MV-4-11 (cell line): Measurements from ENCODE around the gene RPL22L1.
"Not testable (repeated sequence)": the region's sequence is repeated elsewhere in the genome, so short reads cannot be mapped to it uniquely, and the experiment has no call there.

Experiments used
- DNase-seq: peaks from one replicate; lab custom pipeline; 2025; lab: John Stamatoyannopoulos, UW

The RPL22L1 gene

DNA sequence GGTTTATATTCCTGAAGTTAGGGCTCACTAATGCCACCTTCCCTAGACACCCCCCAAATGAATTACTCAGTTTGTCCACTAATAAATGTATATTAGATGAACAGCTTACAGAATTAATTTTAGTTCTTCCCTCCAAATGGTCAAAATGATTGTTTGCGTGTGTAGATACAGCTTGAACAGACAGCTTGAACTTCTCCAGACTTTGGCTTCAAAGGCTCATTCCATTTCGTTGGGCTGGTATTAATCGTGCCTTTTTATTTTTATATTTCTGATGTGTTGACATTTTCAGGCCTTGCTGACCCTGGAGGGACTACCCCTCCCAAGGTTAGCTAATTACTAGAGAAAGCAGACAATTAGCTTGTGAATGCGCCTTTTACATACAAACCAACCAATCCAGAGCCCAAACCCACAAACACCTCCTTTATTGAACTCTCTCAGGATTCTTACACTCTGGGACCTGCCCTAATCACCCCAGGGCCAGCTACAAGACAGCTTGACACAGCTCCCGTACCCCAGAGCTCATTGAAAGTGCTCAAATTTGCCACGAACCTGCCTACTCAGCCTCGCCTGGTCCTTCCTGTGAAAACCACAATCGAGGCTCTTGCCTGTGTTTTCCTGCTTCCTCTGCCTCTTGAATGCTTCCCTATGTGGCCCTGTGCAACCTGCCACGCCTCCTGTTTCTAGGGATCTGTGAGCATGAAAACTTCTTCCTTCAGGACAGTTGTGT is 40.3 kb downstream of the RPL22L1 start:
- DNase-seq = no peak

DNA sequence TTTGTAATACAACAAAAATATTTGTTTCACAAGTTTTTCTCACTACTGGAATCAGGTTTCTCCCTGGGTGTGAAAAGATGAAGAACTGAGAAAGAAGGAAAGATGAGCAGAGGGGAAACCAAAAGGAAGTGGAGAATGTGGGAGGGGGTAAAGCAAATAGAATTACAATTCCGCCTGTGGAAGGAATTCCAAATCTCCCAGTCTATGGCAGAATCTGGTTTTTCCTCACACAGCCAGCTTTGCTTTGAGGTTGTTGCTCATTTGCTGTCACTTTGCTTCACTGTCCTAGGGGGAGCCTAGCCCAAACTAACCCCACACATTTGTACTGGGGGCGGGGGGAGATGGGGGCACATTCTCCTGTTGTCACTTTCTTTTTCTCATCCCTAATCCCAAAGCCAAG is 43.9 kb downstream of the RPL22L1 start:
- no peak for DNase-seq

DNA sequence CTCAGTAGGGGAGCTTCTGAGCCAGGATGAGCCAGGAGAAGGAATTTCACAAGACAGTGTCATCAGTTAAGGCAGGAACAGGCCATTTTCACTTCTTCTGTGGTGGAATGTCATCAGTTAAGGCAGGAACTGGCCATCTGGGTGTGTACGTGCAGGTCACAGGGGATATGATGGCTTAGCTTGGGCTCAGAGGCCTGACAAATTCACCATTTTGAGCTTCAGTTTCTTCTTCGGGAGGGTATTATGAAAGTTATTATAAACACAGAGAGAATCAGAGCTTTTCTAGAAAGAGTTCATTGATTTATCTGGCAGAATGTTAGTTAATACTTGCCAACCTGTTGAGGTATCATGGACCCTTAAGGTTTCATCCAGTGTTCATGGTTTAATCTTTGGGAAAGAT is 46.4 kb downstream of the RPL22L1 start:
- not testable (repeated sequence) for DNase-seq

DNA sequence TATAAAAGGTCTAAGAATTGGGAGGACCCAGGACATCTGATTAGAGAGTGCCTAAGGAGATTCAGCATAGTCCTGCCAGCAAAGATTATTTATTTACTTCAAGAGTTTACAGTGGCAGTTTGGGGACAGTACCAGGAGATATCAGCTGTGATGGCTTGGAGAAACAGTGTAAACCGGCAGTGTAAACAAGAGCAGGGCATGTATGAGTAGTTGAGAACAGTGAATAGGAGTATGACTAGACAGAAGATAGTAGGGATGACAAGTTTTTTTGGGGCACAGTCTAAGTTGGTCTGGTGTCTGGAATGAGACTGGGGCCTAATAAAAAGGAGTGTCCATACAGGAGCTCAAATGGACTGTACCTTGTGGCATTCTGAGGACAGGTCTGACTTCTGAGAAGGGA is 51.7 kb downstream of the RPL22L1 start:
- not testable (repeated sequence) for DNase-seq

DNA sequence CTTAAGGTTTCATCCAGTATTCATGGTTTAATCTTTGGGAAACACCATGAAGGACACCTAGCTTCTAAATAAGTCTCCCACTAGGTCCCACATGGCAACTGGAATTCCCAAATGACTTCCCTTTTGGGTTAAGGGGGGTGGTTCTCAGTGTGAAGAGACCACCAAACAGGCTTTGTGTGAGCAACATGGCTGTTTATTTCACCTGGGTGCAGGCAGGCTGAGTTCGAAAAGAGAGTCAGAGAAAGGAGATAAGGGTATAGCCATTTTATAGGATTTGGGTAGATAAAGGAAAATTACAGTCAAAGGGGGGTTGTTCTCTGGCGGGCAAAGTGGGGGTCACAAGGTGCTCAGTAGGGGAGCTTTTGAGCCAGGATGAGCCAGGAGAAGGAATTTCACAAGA is 52.5 kb downstream of the RPL22L1 start:
- not testable (repeated sequence) for DNase-seq

DNA sequence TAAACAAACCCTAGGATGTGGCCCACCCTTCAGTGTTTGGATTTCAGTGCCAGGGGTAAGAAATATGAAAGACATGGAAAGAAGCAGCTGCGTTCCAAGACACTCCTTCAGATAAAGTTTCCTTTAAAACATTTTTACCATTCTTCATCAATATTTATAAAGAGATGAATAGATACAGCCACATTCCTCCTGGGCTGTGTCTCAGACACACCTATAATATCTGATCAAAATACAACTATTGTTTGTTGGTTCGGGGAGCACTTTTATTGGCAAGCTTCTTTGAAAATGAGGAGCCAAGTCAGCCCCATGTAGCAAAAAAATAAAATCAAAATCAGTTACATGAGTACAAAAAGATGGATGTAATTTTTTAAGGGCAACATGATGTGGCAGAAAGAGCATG is 53.2 kb downstream of the RPL22L1 start:
- DNase-seq = no peak

DNA sequence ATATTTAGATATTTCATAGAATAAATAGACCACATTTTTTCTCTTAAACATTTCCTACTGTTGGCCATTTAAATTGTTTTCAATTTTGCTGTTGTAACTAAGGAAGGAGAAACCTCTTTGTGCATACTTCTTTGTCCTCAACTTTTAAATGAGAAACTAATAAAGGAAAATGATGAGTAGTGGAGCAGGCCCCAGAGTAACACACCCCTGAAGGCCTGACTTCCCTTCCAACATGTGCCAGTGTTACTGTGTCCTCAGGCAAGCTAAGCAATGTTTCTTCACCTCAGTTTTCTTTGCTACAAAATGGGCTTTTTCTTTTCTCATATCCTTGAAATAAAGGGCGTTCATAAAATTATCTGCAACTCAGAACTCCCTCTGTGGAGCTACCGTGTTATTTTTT is 53.7 kb downstream of the RPL22L1 start:
- DNase-seq = no peak

DNA sequence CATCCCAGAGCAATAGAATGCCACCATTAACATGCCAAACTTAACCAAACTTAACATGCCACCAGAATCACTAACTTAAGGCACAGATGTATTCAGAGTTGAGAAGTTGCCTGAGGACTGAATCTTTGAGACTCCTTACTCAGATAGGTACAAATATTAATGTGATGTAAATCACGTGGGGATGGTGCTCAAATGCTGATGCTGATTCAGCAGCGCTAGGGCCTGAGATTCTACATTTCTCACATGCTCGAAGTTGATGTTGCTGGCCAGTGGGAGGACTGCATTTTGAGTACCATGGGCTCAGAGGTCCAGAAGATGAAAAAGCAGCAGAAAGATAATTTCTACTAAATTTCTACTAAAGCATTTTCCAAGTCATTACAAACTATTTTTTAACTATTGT is 54.1 kb downstream of the RPL22L1 start:
- DNase-seq = no peak

DNA sequence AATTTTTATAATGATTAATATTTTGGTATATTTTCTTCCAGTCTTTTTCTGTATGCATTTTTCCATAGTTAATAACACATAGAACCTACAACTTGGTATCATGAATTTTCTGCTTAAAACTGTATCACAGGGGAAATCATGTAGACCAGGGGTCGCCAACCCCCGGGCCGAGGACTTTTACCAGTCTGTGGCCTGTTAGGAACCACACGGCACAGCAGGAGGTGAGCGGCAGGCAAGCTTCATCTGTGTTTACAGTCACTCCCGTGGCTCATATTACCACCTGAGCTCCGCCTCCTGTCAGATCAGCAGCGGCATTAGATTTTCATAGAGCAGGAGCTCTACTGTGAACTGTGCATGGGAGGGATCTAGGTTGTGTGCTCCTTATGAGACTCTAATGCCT is 54.7 kb downstream of the RPL22L1 start:
- no peak for DNase-seq
